Stimulated activated CD4-positive, alpha-beta T cell treated with anti-CD3 and anti-CD28 coated beads, Interleukin-2, amount 100 ng/mL, for 24 hours (primary cell): ENCODE results near the gene DNM2.
"Not testable (repeated sequence)": the region's sequence is repeated elsewhere in the genome, so short reads cannot be mapped to it uniquely, and the experiment has no call there.

Source experiments
- DNase-seq, 2 donors: peaks; one replicate each; pipeline ENCODE4 v3.0.0-alpha.2; 2020

The DNM2 gene

DNA sequence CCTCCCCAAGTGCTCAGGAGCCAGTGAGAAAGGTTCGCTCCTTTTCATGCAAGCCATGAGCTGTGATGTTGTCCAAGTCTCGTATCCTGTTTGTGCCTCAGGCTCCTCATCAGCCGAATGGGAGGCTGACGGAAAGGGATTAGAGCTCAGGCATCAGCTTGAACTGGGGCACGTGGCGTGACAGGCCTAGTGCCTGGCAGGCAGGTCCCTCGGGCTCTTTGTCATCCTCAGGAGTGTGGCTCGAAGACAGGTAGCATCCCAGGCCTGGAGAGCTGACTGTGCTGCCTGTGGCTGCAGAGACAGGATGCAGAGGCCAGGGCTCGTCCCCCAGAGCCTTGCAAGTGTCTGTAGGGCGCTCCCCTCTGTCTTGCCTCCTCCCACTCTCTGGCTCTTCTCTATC, 38.5 kb downstream of the DNM2 start:
- DNase-seq, result no peak

DNA sequence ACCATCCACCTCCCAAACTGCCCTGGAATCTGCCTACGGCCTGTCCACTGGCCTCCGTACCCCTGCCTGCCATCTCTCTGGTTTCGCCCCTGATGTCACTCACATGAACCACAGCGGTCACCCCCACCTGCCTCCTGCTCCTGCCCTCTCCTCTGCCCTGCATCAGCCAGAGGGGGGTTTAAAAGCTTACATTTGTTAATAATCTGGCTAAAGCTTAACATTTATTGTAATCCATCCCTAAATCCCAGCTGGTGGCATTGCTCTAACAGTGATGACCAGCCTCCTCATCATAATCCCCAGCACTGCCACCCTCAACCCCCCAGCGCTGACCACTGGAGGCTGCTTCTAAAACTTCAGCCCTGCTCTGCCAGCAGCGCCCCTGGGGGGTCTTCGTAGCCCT, 38.9 kb downstream of the DNM2 start:
- no peak for DNase-seq

DNA sequence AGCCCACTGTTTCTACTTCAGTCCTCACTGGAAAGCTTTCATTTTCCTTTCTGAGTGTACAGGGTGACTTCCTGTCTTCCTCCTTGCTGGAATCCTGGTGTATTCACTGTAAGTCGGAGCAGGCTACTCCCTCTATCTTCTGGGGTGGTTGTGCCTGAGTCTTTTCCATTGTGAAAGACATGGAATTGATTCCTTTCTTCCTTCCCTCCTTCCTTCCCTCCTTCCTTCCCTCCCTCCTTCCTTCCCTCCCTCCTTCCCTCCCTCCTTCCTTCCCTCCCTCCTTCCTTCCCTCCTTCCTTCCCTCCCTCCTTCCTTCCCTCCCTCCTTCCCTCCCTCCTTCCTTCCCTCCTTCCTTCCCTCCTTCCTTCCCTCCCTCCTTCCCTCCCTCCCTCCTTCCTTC, 40.2 kb downstream of the DNM2 start:
- not testable (repeated sequence) for DNase-seq

DNA sequence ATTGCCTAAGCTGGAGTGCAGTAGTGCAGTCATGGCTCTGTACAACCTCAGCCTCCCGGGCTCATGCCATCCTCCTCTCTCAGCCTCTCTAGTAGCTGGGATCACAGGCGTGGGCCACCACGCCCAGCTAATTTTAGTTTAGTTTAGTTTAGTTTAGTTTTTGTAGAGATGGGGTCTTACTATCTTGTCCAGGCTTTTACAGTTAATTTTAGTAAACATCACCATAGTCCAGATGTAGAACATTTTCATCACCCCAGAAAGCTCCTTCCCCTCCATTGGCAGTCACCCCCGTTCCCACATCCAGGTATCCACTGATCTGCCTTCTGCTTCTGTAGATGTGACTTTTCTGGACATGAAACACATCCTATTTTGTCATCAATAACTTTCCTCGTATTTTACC, 41.1 kb downstream of the DNM2 start:
- DNase-seq, result no peak

DNA sequence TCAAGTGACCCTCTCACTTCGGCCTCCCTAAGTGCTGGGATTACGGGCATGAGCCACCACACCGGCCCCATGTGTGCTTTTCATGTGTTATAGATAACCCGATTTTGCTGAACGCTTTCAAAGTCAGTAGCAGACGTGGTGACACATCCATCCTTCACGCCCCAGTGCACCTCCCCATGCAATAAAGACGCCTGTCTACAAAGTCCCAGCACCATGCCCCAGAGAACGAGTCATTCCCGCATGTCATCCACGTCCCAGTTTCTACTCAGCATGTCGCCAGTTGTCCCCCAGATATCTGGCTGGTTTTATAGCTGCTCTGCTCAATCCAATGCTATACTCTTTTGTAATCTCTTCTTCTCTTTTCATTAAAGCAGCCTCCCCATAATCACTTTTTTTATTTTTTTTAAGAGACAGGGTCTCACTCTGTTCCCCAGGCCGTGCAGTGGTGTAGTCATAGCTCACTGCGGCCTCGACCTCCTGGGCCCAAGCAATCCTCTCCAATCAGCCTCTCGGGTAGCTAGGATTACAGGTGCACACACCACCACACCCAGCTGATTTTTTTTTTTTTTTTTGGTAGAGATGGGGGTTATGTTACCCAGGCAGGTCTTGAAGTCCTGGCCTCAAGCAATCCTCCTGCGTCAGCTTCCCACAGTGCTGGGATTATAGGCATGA, 42.5 kb downstream of the DNM2 start:
- DNase-seq, result peak; percentile 41 to 51

DNA sequence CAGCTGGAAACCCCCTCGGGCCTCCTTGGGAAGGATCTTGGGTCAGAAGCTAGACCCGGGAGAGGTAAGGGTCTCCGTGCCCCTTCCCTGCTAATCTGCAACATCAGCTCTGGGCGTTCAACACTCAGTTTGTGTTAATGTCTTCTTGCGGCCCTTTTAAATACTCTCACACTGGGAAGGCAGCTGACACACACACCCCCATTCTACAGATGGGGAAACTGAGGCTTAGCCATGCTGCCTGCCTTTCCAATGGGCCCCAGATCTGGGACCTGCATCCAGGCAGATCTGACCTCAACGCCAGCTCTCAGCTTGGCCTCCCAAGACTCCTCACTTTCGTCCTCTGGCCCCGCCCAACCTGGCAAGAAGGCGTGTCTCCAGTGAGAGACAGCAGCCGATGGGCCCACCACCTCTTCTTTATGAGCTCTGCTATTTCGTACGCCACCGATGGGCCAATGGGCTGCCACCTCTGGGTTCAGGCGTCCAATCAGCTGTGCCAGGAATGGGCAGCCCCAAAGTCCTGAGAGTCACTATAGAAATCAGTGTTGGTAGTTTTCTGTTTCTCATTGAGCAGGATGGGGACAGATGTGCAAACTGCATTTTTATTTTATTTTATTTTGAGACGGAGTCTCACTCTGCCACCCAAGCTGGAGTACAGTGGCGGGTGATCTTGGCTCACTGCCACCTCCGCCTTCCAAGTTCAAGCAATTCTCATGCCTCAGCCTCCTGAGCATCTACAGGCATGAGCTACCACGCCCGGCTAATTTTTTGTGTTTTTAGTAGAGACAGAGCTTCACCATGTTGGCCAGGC, 43.8 kb downstream of the DNM2 start:
- no peak for DNase-seq

DNA sequence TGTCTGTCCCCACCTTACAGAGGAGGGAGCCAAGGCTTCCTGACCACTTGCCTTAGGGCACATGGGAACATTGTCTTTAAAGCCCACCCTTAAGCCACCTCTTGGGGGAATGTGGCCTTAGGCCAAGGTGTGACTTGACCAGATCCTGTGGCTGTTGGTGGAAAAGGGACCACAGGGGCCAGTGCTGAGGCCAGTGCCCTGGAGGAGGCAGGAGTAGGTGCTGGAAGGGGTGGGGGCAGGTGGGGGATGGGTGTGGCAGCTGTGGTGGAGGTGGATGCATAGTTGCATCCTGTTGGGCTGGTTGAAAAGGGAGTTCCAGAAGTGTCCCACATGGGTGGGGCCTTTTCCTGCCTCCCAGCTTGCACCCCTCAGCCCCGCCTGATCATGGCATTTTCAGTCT, 44.8 kb downstream of the DNM2 start:
- DNase-seq, result peak; percentile 23 to 34

DNA sequence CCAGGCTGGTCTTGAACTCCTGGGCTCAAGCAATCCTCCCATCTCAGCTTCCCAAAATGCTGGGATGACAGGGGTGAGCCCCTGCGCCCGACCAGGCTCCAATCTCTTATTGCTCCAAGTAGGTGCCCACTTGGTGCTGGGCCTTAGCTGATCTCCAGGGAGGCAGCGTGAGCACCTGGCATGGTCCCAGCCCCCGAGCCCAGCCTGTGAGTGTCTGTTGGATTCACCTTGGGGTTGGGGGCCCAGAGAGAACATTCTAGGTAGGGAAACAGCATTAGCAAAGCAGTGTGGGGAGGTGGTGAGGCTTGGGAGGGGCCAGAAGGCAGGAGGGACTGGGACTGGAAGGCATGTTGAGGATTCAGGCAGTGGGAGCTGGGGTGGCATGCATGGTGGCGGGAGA, 45.5 kb downstream of the DNM2 start:
- no peak for DNase-seq

DNA sequence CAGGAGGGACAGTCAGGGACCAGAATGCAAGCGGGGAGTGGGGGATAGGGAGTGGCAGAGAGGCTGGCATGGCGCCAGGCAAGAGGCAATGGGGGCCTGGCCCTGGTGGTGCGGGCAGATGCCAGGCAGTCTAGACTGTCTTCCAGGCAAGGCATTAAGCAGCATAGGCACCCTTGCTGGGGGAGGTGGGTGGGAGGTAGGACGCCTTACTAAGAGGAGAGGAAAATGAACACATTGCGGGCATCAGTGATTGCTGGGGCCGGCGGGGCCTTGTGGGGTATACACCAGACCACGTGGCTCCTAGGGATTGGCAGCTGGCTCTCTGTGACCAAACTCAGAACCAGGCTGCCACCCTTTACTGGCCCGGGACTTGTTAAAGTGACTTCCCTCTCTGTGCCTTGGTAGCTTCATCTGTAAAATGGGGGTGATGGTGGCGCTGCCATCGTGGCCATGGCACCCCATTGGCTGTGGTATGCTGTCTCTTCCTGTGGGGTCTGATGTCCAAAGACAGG, 46.0 kb downstream of the DNM2 start:
- no peak for DNase-seq

DNA sequence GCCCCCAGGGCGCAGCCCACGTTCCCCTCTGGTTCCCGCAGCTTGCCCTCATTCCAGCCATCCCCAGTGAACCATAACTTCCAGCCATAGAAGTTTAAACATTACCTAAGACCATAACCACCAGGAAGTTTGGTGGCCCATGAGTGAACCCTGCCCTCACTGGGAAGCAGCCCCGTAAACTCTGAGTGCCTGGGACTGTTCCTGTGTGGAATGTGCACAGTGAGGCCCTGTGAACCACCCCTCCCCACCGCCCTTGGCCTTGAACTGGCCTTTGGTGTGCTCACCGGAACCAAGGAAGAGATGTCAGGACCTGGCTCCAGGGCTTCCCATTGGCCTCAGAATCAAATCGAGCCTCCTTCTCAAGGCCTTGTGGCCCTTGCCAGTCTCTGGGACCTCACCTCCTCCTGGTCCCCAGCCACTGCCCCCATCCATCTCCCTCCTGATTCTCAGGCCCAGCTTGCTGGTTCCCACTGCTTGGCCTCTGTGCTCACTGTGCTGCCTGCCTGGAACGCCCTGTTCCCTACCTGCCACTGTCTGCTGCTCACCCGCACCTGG, 46.5 kb downstream of the DNM2 start:
- DNase-seq, result no peak

DNA sequence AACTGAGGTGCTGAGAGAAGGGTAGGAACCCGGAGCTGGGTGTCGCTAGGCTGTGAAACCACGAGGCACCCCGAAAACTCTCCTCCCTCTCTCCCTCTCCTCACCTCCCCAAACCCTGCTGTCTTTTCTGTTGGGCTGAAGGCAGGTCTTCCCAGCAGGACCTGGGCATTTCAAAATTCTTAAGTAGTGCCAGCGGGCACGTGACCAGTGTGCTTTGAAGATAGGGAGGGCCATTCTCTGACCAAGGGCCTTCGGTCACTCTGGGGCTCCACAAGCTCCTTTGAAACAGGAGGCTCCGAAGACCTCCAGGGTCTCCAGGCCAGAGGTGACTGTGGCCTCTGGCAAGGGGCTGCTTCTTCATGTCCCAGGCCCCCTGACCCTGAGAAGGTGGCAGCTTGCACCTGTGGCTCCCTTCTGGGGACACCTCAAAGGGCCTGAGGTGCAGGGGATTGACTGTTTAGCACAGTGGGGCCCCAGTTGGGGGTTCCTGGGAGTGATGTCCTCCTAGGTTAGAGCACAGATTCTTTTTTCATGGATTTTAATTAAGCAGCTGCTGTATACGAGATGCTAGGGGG, 48.3 kb downstream of the DNM2 start:
- DNase-seq, result no peak

DNA sequence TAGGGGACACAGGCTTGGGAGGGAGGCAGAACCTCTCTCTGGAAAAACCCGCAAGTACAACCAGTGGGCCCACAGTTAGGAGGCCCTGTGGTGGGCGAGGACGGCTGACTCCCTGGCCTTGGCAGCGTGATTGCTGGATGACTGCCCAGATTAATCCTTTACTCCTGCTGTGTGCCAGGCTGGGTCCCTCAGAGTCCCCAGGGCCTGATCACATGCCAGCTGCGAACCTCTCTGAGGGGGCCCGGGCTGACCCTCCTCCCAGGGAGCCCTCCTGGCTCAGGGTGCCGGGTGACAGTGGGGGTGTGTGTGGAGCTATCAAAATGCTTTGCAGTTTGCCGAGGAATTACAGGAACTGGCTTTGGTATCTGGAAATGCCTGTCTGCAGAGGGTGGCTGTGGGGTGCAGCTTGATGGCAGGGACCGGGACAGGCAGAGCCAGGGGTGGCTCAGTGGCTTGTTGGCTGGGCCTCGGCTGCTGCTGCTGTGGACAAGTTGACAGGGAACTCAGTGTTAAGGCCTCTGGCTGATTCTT, 48.9 kb downstream of the DNM2 start:
- no peak for DNase-seq

DNA sequence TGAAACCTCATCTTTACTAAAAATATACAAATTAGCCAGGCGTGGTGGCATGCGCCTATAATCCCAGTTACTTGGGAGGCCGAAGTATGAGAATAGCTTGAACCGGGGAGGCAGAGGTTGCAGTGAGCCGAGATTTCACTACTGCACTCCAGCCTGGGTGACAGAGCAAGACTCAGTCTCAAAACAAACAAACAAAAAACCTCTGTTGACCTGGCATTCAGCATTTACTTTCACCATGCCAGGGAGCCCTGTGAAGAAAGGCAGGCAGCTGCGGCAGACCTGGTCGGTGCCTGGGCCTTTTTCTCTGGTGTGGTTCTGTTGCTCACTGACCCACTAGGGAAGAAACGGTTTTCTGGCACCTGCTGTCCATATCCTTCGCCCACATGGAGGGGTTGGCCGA, 49.8 kb downstream of the DNM2 start:
- DNase-seq, result no peak

DNA sequence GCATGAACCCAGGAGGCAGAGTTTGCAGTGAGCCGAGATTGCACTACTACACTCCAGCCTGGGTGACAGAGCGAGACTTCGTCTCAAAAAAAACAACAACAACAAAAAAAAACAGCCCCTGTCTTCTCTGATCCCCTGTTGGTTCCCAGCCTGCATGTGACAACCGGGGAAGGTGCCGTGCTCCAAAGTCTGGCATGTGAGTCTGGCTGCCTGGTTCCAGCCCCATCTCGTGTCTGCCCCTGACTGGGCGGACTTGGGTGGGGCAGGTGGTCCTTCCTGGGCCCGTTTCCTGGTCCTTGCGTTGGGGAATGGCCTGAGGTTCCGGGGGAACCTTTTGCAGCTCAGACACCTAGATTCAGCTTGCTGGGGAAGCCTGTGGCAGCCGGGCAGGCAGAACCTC, 50.5 kb downstream of the DNM2 start:
- no peak for DNase-seq

DNA sequence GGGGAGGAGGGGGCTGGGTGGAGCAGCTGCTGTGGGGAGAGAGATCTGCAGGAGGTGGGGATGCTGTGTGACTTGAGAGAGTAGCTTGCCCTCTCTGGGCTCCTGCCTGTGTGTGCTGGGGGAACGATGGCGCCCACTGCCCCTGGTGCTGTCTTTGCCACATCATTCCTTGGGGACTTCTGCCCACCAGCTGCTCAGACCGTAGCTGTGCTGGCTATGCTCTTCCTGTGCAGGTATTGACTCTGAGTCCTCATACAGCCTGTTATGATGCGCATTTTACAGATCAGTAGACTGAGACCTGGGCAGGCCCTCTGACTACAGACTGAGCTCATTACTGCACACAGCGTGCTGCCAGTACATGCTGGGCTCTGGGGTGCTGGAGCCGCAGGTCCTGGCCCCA, 51.1 kb downstream of the DNM2 start:
- DNase-seq, result no peak

DNA sequence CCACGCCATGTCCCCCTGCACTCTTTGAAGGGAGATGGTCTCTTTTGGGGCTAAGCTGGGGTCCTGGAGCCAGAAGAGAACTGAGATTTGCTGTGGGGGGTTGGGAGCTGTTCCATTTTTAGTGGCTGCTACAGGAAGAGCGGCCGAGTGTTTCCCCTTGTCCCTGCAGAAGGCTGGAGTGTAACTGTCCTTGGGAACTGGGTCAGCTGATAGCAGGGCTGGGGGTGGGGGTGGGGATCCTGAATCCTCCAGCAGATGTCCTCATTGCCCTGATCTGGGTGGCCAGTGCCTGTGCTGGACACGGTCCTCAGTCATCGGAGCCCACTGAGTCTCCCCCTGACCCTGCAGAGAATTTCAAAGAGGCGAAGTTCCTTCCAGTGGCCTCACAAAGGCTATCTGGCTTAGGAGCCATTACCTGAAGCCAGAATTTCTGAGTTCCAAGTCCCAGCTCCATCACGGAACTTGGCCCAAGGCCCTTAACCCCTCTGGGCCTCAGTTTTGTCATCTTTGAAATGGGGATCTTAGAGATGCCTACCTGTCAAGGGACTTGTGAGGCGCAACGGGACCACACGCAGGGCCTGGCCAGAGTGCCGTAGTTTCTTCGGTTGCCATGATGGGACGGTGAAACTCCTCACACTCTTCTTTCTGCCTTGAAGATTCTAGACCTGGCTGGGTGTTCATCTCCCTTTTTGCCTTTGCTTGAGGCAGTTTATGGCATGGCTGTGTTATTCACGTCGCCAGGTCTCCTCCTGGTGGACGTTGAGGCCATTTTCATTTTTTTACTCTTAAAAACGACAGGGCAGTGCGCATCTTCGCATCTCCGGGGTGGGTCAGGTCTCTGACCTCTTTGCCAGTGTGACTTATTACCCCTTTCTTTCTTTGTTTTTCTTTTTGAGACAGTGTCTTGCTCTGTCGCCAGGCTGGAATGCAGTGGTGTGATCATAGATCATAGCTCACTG, 51.9 kb downstream of the DNM2 start:
- DNase-seq, result no peak

DNA sequence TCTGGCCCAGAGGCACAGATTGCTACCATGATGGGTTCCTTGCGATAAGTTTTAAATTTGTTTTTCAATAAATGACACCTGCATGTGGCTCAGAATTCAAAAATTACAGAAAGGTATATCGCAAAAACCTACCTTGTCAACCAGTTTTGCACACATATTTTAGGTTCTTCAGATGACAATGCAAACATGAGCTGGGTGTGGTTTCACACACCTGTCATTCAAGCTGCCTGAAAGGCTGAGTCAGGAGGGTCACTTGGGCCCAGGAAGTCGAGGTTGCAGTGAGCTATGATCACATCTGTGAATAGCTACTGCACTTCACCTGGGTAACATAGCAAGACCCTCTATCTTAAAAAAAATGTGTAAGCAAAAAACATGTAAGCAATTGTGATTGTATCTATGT, 56.1 kb downstream of the DNM2 start:
- no peak for DNase-seq

DNA sequence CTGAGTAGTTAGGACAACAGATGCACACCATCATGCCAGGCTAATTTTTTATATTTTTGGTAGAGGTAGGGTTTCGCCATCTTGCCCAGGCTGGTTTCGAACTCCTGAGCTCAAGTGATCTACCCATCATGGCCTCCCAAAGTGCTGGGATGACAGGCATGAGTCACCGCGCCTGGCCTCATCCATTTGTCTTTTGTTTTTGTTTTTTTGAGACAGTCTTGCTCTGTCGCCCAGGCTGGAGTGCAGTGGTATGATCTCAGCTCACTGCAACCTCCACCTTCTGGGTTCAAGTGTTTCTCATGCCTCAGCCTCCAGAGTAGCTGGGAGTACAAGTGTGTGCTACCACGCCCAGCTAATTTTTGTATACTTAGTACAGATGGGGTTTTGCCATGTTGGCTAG, 57.0 kb downstream of the DNM2 start:
- DNase-seq, result no peak

DNA sequence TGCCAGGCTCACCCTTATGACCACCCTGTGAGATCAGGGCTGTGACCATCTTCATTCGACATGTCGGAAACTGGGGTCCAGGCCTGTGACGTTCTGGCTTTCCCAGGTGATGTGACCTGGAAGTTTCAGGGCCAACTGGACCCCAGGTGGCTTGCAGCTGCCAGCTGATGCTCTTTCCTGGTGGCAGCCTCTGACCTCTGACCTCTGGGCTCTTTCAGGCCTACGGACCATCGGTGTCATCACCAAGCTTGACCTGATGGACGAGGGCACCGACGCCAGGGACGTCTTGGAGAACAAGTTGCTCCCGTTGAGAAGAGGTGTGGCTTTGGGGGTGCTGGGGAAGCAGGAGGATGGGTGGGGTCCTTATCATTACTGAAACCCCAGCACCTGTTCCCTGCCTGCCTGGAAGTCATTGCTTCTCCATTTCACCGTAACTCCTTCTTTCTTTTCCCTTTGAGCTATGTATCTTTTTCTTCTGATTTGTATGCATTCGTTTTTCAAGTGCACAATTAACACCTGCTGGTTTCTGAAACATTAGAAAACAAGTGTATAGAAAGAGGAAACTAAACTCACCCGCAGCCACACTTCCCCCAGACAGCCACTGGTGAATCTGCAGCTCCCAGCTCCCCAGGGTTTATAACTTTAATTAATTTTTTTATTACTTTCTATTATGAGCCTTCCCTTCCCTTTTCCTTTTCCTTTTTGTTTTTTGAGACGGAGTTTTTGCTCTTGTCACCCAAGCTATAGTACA, 59.2 kb downstream of the DNM2 start:
- no peak for DNase-seq

DNA sequence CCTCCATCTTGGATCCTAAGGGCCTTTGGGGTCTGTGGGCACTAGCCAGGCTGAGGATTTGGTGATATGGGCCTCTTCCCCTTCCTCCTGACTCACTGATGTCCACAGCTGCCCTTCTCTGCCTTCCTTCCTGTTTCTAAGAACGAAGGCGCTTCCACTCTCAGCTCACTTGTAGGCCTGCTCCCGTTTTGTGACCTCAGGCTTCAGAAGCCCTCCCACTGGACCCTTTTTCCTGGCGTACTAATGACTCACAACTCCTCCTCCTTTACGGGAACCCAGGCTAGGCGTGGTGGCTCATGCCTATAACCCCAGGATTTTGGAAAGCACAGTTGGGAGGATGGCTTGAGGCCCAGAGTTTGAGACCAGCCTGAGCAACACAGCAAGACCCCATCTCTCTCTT, 62.5 kb downstream of the DNM2 start:
- DNase-seq, result no peak

DNA sequence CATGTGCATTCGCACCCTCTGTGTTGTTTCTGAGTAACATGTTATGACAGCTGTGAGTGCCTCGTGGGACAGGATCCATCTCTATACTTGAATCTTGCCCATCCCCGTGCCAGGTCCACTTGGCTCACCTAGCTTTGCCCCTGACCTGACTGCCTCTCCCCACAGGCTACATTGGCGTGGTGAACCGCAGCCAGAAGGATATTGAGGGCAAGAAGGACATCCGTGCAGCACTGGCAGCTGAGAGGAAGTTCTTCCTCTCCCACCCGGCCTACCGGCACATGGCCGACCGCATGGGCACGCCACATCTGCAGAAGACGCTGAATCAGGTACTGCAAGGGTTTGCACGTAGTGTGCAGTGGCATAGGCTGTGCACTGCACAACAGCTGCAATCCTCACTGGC, 64.9 kb downstream of the DNM2 start:
- no peak for DNase-seq

DNA sequence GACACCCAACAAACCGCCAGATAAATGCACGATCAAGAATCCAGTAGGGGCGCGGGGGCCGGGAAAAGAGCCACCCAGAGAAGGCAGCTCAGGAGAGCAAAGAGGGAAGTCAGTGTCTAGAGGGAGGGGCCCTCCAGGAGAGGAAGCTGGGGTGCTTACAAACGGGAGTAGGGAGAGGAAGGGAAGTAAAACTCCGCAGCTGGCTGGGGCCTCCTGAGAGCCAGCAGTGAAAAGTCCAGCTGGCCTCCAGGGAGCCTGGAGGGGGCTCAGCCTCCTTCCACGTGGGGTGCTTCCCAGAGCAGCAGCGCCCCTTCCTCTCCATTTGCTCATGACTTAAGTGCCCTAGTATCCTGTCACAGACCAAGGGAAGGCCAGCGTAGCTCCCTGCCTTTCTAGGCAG, 66.4 kb downstream of the DNM2 start:
- DNase-seq, result no peak
